NCI-H460 (cell line): Measurements from ENCODE around the gene CAST. TPM values are rescaled to one million over a fixed set of nuclear protein-coding genes. Genes with fewer than 3 reads are reported as not detected.
"Not testable (repeated sequence)": the region's sequence is repeated elsewhere in the genome, so short reads cannot be mapped to it uniquely, and the experiment has no call there.

ENCODE experiments used
- DNase-seq: peaks from one replicate; pipeline ENCODE4 v3.0.0-alpha.2; 2016; ENCODE audit warnings: low read depth; ENCODE audit errors: extremely low read depth
- total RNA-seq: library from RNA; depleted of rRNA; stranded (reverse); fragments of >200 nt; shearing (Covaris generic); gene quantifications from 2 replicates; pipeline ENCODE4 v1.2.3, GENCODE V29; 2014

Gene CAST
- total RNA-seq, 1 experiment from 2014 or later: 295 TPM

DNA sequence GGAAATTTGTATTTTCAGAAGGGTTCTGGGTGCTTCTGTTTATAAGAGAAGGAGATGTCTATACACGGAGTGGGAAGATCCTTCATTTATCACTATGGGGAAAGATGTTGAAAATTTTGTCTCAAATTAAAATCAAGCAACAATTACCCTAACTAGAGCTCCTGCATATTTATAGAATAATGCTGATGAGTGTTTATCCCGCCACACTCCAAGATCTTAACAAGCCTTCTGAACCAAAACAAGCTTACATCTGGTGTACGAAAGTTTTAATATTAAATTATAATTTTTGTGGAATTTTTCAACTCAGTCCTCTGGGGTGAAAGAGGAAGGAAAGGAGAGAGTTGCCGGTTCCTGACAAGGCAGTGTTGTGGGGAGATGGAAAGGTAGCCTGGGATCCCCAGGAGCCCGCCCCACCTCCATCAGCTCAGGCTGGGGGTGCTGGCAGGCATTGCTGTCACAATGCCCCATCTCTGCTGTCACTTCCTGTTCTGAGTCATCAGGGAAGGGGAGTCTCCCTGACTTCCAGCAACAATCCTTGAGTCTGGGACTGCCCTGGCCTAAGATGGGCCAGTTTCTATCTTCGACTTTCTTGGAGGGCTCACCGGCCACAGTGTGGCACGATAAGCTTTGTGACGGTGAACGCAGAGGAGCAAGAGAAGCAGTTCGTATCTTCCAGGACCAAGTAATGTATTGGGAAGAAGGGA is 81.0 kb downstream of the CAST start:
- DNase-seq: no peak

DNA sequence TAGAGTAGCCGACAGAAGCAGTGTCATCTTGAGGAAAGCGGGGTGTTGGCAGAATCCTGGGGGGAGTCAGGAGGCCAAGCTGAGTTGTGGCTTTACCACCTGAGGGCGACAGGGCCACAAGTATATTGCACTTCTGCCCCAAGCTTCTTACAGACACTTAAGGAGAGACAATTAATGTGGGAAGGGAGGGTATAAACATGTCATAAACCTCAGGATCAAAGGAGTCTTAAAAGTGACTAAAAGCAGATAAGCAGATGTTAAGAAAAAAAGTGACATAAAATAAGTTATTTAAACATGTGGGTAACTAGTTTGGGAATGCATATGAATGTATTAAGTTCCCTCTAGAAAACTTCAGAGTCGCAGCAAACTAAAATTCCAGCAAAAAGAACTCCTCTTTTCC is 81.6 kb downstream of the CAST start:
- DNase-seq: no peak

DNA sequence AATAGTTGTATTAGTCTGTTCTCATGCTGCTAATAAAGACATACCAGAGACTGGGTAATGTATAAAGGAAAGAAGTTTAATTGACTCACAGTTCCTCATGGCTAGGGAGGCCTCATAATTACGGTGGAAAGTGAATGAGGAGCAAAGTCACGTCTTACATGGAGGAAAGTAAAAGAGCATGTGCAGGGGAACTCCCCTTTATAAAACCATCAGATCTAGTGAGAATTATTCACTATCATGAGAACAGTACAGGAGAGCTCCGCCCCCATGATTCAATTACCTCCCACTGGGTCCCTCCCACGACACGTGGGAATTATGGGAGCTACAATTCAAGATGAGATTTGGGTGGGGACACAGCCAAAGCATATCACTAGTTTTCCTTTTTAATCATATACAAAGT is 82.0 kb downstream of the CAST start:
- not testable (repeated sequence) for DNase-seq

DNA sequence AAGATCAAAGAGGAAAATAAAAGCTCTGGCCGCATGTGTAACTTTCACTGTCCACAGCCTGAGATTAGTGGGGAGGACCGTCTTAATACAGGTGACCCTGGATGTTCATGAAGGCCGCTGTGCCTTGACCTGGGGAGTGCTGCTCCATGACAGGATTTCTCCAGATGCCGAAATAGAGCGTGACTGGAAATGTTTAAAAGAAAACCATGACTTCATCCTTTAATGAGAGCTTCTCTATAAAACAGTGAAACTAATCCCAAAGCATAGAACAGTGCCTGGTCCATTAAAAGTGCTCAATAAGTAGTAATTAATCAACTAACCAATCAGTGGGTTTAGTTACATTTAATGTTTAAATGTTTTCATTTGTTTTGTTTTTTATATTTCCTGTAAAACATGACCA is 82.8 kb downstream of the CAST start:
- DNase-seq: no peak

DNA sequence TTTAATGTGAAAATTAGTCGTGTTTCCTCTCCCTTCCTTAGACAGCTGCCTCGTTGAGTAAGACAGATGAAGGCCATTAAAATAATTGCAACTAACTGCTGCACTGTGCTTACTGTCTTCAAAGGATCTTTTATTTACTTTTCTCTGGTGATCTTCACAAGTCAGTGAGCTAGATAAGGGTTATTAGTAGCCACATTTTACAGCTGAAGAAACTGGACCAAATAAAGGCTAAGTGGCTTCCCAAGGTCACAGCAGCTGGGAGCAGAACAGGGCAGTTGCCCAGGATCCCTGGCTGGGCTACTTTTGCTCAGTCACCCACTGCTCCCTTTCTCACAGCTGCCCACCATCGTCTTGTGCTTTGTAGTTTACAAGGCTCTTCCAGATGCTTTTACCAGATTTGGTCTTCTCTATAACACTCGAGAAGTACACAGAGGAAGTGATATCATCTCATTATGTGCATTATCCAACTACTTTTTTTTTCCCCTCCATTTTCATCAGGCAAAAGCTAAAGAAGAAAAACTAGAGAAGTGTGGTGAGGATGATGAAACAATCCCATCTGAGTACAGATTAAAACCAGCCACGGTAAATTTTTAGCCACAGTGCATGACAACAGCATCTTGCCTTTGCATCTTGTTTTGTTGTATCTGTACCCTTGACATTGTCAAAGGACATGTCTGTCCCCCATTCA is 83.8 kb downstream of the CAST start:
- DNase-seq: no peak

DNA sequence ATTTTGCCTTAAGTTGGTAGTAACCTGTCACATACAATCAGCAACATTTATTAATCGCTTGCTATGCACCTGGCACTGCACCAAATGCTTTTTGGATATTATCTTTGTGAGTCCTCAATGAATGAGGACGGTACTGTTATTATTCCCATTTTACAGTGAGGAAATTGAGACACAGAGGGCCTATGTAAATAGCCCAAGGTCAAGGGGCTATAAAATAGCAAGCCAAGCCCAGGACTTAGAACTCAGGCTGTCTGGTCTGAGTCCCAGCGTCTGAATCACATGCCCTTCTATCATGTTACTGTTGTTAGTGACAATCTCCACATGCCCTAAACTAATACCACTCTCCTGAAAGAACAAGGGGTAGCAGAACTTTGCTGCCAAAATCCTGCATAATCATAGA is 85.5 kb downstream of the CAST start:
- DNase-seq: no peak

DNA sequence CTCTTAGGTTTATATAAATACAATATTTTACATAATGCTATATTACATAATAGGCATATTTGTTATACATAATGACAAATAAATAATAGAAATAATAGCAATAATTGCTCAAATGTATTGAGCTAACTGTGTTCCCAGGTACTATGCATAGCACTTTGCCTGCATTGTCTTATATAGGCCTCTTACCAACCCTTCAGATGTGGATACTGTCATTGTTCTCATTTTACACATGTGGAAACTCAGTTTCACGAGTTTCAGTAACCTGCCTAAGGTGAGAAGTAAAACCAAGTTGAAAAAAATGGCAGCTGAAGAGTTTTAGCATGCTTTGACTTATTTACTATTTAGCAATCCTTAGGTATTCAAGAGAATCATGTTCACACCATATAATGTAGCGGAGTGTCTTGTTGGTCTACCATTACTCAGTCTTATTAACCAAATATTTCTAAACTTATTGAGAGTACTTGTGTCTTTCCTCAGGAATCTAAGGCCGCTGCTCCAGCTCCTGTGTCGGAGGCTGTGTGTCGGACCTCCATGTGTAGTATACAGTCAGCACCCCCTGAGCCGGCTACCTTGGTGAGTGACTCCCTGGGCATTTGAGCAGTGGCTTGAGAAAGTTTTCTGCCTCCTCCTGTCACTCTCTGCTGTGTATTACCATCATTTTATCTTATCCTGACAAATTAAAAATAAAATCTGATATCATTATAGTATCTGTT is 88.1 kb downstream of the CAST start:
- no peak for DNase-seq

DNA sequence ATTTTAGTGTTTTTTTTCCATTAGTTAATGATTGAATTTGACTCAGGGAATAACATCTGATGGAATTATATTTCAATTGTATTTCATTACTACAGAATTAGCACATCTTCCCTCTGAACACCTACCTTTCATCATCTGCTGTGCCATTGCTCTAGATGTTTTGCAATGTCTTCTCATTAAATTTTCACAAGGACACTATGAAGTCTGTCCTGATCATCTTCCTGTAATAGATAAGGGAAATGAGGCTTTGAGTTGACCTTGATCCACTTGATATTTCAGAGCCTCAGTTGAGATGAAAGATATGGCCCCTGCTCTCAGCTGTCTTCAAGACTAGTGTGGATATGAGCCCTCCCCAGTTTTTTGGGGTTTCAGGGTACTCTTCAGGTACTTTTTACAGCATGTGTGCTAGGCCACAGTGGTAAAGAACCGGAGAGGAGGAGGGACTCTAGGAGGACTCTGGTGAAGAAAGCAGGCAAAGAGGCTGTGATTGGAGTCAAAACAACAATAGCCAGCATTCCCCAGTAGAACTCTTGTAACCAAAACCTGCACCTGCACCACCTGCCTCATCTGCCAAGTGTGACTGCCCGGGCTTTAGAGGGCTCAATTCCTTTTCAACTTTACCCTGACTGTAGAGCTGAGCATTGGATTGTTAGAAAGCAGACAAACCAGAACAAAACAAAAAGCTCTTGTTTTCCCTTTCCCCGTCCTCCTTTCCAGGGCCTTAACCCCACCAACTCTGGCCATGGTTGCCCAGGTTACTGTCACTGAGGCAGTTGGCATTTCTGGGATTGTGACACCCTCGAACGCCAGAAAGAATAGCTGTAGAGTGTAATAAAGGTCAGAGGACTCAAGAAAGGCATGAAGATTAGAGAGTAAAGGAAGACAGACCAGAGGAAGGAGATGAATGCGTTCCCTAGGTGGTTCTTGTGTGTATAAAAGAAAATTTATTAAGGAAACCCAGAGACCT is 89.3 kb downstream of the CAST start:
- no peak for DNase-seq

DNA sequence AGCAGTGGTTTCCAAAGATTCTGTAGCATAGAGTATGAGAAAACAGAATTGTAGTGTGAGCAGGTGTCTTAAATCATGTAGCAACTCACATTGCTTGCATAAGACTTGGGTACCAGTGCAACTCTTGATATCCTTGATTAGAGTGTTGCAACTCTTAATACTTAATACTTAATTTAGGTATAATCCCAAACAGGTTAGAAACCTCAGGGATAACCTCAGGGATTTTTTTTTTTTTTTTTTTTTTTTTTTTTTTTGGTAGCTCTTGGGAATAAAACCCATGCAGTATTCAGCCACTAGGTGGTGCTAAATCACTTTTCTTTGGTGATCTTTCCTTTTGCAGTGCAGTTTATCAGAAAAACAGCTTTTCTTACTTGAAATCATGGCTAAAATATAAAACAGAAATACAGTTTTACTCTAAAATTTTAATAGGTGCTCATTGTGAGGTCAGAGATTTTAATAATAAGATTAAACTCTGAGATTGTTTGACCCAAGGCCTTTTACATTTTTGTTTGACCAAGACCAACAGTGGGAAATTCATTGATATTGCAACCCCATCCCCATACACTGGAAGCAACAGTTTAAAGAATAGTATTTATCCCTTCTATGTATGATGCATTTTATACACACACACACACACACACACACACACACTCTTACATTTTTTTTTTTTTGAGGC is 90.3 kb downstream of the CAST start:
- peak; percentile 65 for DNase-seq

DNA sequence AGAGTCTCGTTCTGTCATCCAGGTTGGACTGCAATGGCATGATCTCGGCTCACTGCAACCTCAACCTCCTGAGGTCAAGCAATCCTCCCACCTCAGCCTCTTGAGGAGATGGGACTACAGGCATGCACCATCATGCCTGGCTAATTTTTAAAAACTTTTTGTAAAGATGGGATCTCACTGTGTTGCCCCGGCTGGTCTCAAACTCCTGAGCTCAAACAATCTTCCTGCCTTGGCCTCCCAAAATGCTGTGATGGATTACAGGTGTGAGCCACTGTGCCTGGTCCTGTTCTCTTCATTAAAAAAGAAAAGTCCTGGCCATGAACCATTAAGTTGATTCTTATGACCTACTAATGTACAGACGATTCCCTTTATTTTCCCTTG is 90.8 kb downstream of the CAST start:
- no peak for DNase-seq

DNA sequence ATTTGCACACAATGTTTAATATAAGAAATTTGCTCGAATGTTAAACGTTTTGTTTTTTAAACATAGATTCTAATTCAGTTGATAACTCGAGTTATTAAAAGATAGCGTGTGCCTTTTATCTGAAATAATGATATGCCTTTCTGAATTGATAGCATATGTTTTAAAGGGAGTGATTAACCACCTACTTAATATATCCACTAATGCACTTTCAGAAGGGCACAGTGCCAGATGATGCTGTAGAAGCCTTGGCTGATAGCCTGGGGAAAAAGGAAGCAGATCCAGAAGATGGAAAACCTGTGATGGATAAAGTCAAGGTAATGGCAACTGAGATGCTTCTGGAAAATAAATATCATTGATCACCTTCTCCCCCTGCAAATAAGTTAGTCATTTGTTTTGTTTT is 91.7 kb downstream of the CAST start:
- no peak for DNase-seq

DNA sequence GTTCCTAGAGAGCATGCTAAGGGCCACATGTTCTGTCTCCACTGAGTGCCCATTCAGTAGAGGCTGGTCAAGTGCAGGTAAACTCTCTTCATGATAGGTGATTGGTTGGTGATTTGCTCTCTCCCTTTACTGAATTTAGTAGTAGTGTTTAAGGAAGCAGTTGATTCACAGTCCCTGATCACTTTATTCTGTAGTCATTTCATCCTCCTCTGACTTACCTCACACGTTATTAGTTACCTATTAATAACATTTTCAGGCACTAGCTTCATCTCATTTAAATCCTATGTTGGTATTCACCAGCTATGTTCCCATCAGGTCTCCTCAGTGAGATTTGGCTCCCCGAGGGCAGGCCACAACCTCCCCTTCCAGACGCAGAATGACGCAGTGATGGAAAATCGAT is 93.7 kb downstream of the CAST start:
- DNase-seq: no peak

DNA sequence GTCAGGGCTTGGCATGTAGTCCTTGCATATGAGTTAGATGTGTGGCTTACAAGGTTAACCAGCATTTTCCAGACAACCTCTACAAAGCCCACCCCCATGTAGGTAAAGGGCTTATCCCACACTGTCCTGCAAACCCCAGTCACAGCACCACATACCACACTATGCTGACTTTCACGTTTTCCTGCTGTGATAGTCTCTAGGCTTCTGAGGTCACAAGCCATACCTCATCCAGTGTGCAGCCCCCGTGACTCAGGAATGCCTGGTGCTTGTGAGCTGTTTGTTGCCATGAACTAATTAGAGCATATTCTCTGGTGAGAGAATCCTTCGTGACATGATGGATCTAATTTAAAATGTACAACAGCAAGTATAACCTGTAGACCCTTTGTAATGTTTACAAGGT is 94.8 kb downstream of the CAST start:
- DNase-seq: no peak

DNA sequence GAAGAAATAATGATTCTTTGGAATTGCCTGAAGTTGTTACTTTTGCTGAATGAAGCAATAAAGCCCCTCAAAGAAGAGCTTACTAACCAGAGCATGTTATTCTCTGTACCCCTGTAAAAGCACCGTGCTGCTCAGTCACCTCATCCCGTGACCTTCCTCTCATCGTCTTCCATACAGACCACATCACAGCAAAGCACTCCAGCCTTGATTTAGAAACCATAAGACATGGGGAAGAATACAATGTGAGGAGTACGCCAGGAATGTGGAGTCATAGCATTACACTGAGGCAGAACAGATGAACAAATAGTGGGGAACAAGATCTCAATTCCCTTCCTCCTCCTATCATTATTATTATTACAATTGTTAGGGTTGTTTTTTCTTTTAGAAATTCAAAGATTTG is 96.4 kb downstream of the CAST start:
- no peak for DNase-seq

DNA sequence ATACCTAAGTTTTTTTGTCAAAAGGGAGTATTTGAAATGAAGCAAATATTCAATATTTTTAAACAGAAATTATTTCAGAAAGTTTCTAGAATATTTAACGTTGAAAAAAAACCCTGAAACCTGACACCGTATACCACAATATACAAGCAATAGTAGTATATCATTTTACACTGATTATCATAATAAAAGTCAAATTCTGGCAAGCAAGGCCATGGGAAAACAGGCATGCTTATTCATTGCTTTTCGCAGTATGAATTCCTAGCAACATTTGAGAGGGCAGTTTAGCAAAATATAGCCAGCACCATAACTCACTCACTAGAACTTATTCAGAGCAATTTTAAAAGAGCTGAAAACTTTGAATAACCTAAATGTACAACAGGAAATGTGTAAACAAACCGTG is 99.4 kb downstream of the CAST start:
- no peak for DNase-seq

DNA sequence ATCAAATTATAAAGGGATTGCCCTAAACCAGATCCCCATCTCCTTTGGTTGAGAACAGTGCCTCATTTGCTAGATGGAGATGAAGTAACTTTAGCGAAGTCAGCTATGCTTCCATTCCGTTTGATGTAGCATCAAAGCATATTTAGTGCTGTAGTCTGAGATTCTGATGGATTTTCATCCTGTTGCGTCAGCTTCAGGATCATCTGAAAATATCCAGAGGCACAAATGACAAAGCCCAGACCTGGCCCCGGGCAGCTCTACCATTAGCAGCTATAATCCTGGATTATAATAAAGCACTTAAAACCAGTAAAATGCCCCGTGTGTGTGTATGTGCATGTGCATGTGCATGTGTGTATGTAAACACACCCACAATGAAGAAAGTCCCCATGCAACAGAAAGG is 100.8 kb downstream of the CAST start:
- DNase-seq: peak; percentile 26

DNA sequence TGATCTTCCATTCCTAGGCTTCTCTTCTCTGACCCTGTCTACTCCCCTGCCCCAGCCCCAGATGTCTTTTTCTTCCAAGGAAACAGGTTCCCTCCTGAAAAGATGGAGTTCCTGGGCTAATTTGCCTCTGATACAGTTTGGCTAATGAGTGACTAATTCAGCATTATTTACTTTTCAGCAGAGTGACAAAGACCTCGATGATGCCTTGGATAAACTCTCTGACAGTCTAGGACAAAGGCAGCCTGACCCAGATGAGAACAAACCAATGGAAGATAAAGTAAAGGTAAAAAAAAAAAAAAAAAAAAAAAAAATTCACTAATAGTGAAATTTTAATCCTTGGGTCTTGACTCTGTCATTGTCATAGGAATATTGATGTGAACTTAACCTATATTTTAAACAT is 102.9 kb downstream of the CAST start:
- no peak for DNase-seq

DNA sequence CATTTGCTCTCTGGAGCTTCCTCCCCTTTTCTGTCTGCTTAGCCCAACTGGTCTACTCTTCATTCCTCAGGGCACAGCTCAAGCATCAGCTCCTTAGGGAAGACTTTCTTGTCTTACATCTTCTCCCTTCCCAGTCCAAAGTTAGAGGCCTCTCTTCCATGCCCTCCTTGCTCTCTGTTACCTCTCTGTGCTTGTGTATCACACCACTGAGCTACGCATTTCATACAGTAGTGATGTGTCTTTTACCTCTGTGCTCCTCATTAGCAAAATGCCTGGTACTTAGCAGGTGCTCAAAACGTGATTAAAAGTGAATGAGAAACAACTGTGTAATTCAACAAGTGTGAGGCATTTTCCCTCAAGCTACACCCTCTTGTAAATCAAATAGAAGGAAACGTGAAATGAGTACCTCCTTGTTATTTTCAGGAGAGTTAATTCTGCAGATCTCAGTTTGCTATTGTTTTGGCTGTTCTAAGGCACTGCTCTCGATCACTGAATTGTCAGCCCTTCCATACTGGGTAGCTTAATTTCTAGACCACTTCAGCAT is 106.6 kb downstream of the CAST start:
- DNase-seq: no peak

DNA sequence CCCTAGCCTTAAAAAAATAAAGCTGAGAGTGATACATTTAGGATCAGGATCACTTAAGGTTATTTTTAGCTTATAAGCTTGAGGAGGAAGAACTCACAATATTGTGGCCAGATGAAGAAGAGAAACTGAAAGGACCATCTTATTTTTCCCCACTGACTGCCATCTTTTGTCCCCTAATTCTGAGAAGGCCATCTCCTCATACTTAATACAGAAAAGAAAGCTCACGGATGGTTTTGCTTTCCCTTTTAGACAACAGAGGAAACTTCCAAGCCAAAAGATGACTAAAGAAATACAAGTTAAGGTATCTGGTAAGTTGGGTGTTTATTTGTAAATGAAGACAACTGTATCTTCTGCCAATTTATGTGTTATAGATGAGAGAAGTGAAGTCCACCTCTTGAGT is 109.2 kb downstream of the CAST start:
- DNase-seq: no peak

DNA sequence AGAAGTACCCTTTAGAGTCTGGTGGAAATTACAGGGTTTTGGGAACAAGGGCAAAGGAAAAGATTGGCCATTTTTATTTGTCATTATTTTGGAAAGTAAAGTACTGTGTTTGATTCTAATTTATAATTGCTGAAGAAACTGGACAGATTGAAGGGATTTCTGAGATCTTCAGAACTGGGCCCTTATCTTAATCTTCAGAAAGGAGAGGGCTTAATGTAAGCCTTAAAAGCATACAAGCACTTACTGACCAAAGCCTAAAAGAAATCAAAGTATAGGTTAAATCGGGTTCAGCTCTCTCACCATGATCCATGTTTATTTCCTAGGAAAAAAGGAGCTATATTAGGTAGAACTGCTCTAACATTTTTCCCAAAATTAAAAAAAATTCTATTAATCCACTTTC is 109.9 kb downstream of the CAST start:
- DNase-seq: no peak
